ENCODE results near the gene TIGD3. TPM values are rescaled to one million over a fixed set of nuclear protein-coding genes. Genes with fewer than 3 reads are reported as not detected.

Gene TIGD3
- total and polyA plus RNA-seq, 9 of the 15 experiments (the other 6 are each of a cell fraction or from before 2014, with no cell fraction given): 0.06 to 1.3 (median 0.56) TPM

DNA sequence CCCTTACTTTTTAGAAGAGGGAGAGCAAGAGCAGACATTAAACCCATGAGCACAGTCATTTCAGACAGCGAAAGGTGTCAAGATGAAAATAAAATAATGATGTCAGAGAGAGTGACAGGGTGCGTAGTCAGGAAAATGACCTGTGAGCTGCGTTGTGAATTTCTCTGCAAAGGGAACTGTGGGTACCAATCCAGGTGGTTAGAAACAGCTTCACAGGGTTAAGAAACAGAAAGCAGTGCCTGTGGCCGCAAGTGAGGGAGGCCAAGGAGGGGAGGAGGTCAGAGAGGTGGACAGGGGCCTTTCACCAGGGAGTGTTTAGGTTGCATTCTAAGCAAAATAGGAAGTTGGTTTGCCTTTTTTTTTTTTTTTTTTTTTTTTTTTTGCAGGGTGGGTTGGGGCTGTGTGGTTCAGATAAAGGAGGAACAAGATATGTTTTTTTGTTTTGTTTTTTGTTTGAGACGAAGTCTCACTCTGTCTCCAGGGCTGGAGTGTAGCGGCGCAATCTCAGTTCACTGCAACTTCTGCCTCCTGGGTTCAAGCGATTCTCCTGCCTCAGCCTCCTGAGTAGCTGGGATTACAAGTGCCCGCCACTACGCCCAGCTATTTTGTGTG, 7.9 kb downstream of the TIGD3 start (continued):
- TF ChIP-seq, protein P1, sequence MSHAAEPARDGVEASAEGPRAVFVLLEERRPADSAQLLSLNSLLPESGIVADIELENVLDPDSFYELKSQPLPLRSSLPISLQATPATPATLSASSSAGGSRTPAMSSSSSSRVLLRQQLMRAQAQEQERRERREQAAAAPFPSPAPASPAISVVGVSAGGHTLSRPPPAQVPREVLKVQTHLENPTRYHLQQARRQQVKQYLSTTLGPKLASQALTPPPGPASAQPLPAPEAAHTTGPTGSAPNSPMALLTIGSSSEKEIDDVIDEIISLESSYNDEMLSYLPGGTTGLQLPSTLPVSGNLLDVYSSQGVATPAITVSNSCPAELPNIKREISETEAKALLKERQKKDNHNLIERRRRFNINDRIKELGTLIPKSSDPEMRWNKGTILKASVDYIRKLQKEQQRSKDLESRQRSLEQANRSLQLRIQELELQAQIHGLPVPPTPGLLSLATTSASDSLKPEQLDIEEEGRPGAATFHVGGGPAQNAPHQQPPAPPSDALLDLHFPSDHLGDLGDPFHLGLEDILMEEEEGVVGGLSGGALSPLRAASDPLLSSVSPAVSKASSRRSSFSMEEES (CRISPR knock-in tag; IDR thresholded peaks at IDR 0.05): no peak
- TF ChIP-seq ARID1B (IDR thresholded peaks at IDR 0.05): peak; percentile 78
- no peak for TF ChIP-seq RBM39 (optimal IDR thresholded peaks at IDR 0.05; ENCODE audit: low read depth, low read length)
- TF ChIP-seq, protein P2, sequence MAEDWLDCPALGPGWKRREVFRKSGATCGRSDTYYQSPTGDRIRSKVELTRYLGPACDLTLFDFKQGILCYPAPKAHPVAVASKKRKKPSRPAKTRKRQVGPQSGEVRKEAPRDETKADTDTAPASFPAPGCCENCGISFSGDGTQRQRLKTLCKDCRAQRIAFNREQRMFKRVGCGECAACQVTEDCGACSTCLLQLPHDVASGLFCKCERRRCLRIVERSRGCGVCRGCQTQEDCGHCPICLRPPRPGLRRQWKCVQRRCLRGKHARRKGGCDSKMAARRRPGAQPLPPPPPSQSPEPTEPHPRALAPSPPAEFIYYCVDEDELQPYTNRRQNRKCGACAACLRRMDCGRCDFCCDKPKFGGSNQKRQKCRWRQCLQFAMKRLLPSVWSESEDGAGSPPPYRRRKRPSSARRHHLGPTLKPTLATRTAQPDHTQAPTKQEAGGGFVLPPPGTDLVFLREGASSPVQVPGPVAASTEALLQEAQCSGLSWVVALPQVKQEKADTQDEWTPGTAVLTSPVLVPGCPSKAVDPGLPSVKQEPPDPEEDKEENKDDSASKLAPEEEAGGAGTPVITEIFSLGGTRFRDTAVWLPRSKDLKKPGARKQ (CRISPR knock-in tag; IDR thresholded peaks at IDR 0.05): no peak
- no peak for TF ChIP-seq OTX1 (CRISPR knock-in tag; IDR thresholded peaks at IDR 0.05)
- TF ChIP-seq, protein P3, sequence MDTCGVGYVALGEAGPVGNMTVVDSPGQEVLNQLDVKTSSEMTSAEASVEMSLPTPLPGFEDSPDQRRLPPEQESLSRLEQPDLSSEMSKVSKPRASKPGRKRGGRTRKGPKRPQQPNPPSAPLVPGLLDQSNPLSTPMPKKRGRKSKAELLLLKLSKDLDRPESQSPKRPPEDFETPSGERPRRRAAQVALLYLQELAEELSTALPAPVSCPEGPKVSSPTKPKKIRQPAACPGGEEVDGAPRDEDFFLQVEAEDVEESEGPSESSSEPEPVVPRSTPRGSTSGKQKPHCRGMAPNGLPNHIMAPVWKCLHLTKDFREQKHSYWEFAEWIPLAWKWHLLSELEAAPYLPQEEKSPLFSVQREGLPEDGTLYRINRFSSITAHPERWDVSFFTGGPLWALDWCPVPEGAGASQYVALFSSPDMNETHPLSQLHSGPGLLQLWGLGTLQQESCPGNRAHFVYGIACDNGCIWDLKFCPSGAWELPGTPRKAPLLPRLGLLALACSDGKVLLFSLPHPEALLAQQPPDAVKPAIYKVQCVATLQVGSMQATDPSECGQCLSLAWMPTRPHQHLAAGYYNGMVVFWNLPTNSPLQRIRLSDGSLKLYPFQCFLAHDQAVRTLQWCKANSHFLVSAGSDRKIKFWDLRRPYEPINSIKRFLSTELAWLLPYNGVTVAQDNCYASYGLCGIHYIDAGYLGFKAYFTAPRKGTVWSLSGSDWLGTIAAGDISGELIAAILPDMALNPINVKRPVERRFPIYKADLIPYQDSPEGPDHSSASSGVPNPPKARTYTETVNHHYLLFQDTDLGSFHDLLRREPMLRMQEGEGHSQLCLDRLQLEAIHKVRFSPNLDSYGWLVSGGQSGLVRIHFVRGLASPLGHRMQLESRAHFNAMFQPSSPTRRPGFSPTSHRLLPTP (IDR thresholded peaks at IDR 0.05; ENCODE audit: borderline replicate concordance, extremely low read depth, insufficient read length): no peak
- TF ChIP-seq PHF8 (IDR thresholded peaks at IDR 0.05; ENCODE audit: borderline replicate concordance, low read length): no peak
- no peak for TF ChIP-seq TRIM24 (IDR thresholded peaks at IDR 0.05)
- no peak for TF ChIP-seq ZNF57 (CRISPR knock-in tag; IDR thresholded peaks at IDR 0.05)
- TF ChIP-seq ZNF124 (CRISPR knock-in tag; IDR thresholded peaks at IDR 0.05): no peak
- TF ChIP-seq ZNF699 (CRISPR knock-in tag; IDR thresholded peaks at IDR 0.05; ENCODE audit: insufficient replicate concordance): no peak
- no peak for TF ChIP-seq BHLHE40 (IDR thresholded peaks at IDR 0.05; ENCODE audit: low read length)
- no peak for TF ChIP-seq SETDB1 (IDR thresholded peaks at IDR 0.05; ENCODE audit: low read length)
- TF ChIP-seq POLR2AphosphoS2 (IDR thresholded peaks at IDR 0.05; ENCODE audit: low read length): no peak
- no peak for TF ChIP-seq HDAC3 (IDR thresholded peaks at IDR 0.05; ENCODE audit: borderline replicate concordance, partially characterized antibody)
- no peak for TF ChIP-seq HDGF (IDR thresholded peaks at IDR 0.05)
- TF ChIP-seq, protein P4, sequence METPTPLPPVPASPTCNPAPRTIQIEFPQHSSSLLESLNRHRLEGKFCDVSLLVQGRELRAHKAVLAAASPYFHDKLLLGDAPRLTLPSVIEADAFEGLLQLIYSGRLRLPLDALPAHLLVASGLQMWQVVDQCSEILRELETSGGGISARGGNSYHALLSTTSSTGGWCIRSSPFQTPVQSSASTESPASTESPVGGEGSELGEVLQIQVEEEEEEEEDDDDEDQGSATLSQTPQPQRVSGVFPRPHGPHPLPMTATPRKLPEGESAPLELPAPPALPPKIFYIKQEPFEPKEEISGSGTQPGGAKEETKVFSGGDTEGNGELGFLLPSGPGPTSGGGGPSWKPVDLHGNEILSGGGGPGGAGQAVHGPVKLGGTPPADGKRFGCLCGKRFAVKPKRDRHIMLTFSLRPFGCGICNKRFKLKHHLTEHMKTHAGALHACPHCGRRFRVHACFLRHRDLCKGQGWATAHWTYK (CRISPR knock-in tag; IDR thresholded peaks at IDR 0.05): no peak
- no peak for TF ChIP-seq KLF6 (CRISPR knock-in tag; IDR thresholded peaks at IDR 0.05; ENCODE audit: borderline replicate concordance)
- no peak for TF ChIP-seq ZNF583 (CRISPR knock-in tag; IDR thresholded peaks at IDR 0.05)
- TF ChIP-seq FOXJ2 (tag; IDR thresholded peaks at IDR 0.05): no peak; the same call in 1 of the 2 replicates
